ENCODE results near the gene MEIS2. TPM values are rescaled to one million over a fixed set of nuclear protein-coding genes. Genes with fewer than 3 reads are reported as not detected.

MEIS2 gene
- total and polyA plus RNA-seq, 2 of the 13 experiments (the other 11 are each of a cell fraction or from before 2014, with no cell fraction given): 10.7 to 12.4 TPM

GRCh38 chr15:37121492-37121891, 21.1 kb upstream of the MEIS2 start:
- 10% methylated on average over 1 of the region's 1 CpG for WGBS (ENCODE audit: low lambda C conversion rate)
- H3K27ac ChIP-seq (ENCODE audit: extremely low read length, insufficient read depth, low read length): no peak overlapping the region
- no peak overlapping the region for H3K4me3 ChIP-seq (replicated peaks in 1 of 3; ENCODE audit: insufficient read depth in 1 of 3, low read depth in 2 of 3, low read length in 3 of 3)
- H3K4me1 ChIP-seq (ENCODE audit: insufficient read depth, low read length): no peaks in the 10 kb centered on the region
- no peaks in the 10 kb centered on the region for H4K20me1 ChIP-seq (ENCODE audit: insufficient read depth, low read length)
- H2AFZ ChIP-seq (ENCODE audit: low read length): no peak overlapping the region
- no TSS peak for BruUV-seq (replicated peaks)
- no peak for DNase-seq (ENCODE audit: low spot score)
- no peaks in the 10 kb centered on the region for H3K36me3 ChIP-seq (replicated peaks in 1 of 2; ENCODE audit: control insufficient read depth in 1 of 2, insufficient read depth in 2 of 2, low read length in 2 of 2)
- ChIA-PET CTCF (ENCODE audit: low intra/inter-chr PET ratio, low total read pairs) (no interaction called here), POLR2A (no interaction called here)
- H3K79me2 ChIP-seq (ENCODE audit: insufficient read depth, low read length): no peaks in the 10 kb centered on the region
- FAIRE-seq: no peak
- H3K9ac ChIP-seq (ENCODE audit: insufficient read depth, low read depth, low read length): no peak overlapping the region
- intact Hi-C loops (cut with micrococcal nuclease; ENCODE audit: unreplicated experiment) (no loop called here), in situ Hi-C loops (cut with HindIII; ENCODE audit: extremely low pct_ligation_motif_present, low pct_unique_long_range_greater_than_20kb) (loop anchor here (25.0 kb wide), 2 partner anchors 1584 to 1834 kb away; partner anchors contain the start of gene DPH6)
- H3K9me3 ChIP-seq (ENCODE audit: low read length): no peaks in the 10 kb centered on the region
- H3K4me2 ChIP-seq (ENCODE audit: low read depth, low read length): no peak overlapping the region
- ATAC-seq: no peak
- H3K27me3 ChIP-seq (ENCODE audit: control insufficient read depth in 1 of 2, insufficient read depth in 2 of 2, low read length in 2 of 2): no peaks in the 10 kb centered on the region; a peak in 1 of 5 replicates
- TF ChIP-seq ZNF549 (CRISPR knock-in tag; IDR thresholded peaks at IDR 0.05): no peak
- no peak for TF ChIP-seq ZNF24 (IDR thresholded peaks at IDR 0.05)
- no peak for TF ChIP-seq HOXA7 (CRISPR knock-in tag; IDR thresholded peaks at IDR 0.05)
- TF ChIP-seq, protein P1, sequence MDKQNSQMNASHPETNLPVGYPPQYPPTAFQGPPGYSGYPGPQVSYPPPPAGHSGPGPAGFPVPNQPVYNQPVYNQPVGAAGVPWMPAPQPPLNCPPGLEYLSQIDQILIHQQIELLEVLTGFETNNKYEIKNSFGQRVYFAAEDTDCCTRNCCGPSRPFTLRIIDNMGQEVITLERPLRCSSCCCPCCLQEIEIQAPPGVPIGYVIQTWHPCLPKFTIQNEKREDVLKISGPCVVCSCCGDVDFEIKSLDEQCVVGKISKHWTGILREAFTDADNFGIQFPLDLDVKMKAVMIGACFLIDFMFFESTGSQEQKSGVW (CRISPR knock-in tag; IDR thresholded peaks at IDR 0.05; ENCODE audit: borderline replicate concordance): no peak

DNA sequence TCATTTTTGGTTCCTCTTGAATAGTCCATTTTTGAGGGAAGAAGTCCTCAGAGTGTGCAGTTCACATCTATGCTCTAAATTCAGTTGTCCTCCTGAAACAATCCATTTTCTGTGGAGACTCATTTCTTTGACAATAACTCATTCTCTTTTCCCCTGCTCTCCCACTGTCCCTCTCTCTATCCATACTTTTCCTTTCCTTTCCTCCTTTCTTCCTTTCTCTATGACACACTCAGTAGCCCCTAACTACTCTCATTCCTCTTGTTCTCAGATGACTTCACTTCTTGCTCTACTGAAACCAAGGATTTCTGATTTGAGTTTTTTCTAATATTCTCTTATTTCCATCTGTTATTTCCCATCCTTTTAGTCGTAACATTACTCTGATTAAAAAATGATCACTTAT, 16.7 kb upstream of the MEIS2 start:
- no peak for FAIRE-seq
- in situ Hi-C loops (cut with HindIII; ENCODE audit: extremely low pct_ligation_motif_present, low pct_unique_long_range_greater_than_20kb): loop anchor here (25.0 kb wide), 2 partner anchors 1580 to 1830 kb away; partner anchors contain the start of gene DPH6
- WGBS (ENCODE audit: low lambda C conversion rate): 2% methylated on average over 1 of the region's 1 CpG

More for the DNA sequence above, 16.7 kb upstream of the MEIS2 start:
- Histone ChIP-seq H3K9ac (ENCODE audit: insufficient read depth, low read depth, low read length) (no peak overlapping the region), H2AFZ (ENCODE audit: low read length) (no peak overlapping the region), H3K4me1 (ENCODE audit: insufficient read depth, low read length) (peaks cover 6% of the 10 kb centered on the region), H3K4me2 (ENCODE audit: low read depth, low read length) (no peak overlapping the region), H3K79me2 (ENCODE audit: insufficient read depth, low read length) (no peaks in the 10 kb centered on the region), H3K4me3 (replicated peaks in 1 of 3; ENCODE audit: insufficient read depth in 1 of 3, low read depth in 2 of 3, low read length in 3 of 3) (no peak overlapping the region), H3K36me3 (replicated peaks in 1 of 2; ENCODE audit: control insufficient read depth in 1 of 2, insufficient read depth in 2 of 2, low read length in 2 of 2) (no peaks in the 10 kb centered on the region), H4K20me1 (ENCODE audit: insufficient read depth, low read length) (no peaks in the 10 kb centered on the region), H3K9me3 (ENCODE audit: low read length) (no peaks in the 10 kb centered on the region), H3K27me3 (ENCODE audit: control insufficient read depth in 1 of 2, insufficient read depth in 2 of 2, low read length in 2 of 2) (peaks cover 0 to 11% of the 10 kb centered on the region in 2 experiments; a peak in 2 of 5 replicates), H3K27ac (ENCODE audit: extremely low read length, insufficient read depth, low read length) (no peak overlapping the region)
- DNase-seq (ENCODE audit: low spot score) (no peak), ATAC-seq (no peak)
- POLR2A ChIA-PET: no interaction called here
- CTCF ChIA-PET (ENCODE audit: low intra/inter-chr PET ratio, low total read pairs): no interaction called here
- no peak for TF ChIP-seq ZNF614 (CRISPR knock-in tag; IDR thresholded peaks at IDR 0.05; ENCODE audit: borderline replicate concordance)
- TF ChIP-seq SMARCE1 (IDR thresholded peaks at IDR 0.05; ENCODE audit: borderline replicate concordance): no peak
- TF ChIP-seq ZBTB3 (CRISPR knock-in tag; IDR thresholded peaks at IDR 0.05; ENCODE audit: borderline replicate concordance, low read depth): no peak
- TF ChIP-seq, protein P2, sequence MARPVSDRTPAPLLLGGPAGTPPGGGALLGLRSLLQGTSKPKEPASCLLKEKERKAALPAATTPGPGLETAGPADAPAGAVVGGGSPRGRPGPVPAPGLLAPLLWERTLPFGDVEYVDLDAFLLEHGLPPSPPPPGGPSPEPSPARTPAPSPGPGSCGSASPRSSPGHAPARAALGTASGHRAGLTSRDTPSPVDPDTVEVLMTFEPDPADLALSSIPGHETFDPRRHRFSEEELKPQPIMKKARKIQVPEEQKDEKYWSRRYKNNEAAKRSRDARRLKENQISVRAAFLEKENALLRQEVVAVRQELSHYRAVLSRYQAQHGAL (CRISPR knock-in tag; IDR thresholded peaks at IDR 0.05; ENCODE audit: not compliant biosample characterization): no peak
- TF ChIP-seq POGZ (CRISPR knock-in tag; IDR thresholded peaks at IDR 0.05): no peak
- TF ChIP-seq ZFP37 (CRISPR knock-in tag; IDR thresholded peaks at IDR 0.05; ENCODE audit: borderline replicate concordance): no peak
- TF ChIP-seq STAT6 (CRISPR knock-in tag; IDR thresholded peaks at IDR 0.05; ENCODE audit: borderline replicate concordance): no peak
- no peak for TF ChIP-seq CREB1 (IDR thresholded peaks at IDR 0.05)
- TF ChIP-seq CREB1 (CRISPR knock-in tag; IDR thresholded peaks at IDR 0.05): no peak
- TF ChIP-seq ZNF652 (CRISPR knock-in tag; IDR thresholded peaks at IDR 0.05; ENCODE audit: borderline replicate concordance, low read depth): no peak
- no peak for TF ChIP-seq ZNF556 (CRISPR knock-in tag; IDR thresholded peaks at IDR 0.05; ENCODE audit: borderline replicate concordance)
- TF ChIP-seq ZNF3 (CRISPR knock-in tag; IDR thresholded peaks at IDR 0.05): no peak
- no peak for TF ChIP-seq TP53 (CRISPR knock-in tag; conservative IDR thresholded peaks at IDR 0.05)
- BruUV-seq (replicated peaks): no TSS peak
- intact Hi-C loops (cut with micrococcal nuclease; ENCODE audit: unreplicated experiment): no loop called here

Data from HepG2 (cell line).